OCI-LY1 (cell line): ENCODE data around the gene CITED2.

Experiments
- CTCF ChIP-seq: fragments of 200-600 bp; sonication (generic), shearing (Covaris generic); IDR thresholded peaks from 2 replicates; pipeline ENCODE4 v1.5.1; 2017; ENCODE audit warnings: mild to moderate bottlenecking, antibody characterized with exemption, low read length, moderate library complexity, mixed read lengths
- EZH2 ChIP-seq: fragments of 200-600 bp; sonication (generic), shearing (Covaris generic); IDR thresholded peaks from 2 replicates; pipeline ENCODE4 v1.8.0; 2017; ENCODE audit warnings: borderline replicate concordance, mixed run types, mild to moderate bottlenecking, antibody characterized with exemption, low read length, moderate library complexity, mixed read lengths

DNA sequence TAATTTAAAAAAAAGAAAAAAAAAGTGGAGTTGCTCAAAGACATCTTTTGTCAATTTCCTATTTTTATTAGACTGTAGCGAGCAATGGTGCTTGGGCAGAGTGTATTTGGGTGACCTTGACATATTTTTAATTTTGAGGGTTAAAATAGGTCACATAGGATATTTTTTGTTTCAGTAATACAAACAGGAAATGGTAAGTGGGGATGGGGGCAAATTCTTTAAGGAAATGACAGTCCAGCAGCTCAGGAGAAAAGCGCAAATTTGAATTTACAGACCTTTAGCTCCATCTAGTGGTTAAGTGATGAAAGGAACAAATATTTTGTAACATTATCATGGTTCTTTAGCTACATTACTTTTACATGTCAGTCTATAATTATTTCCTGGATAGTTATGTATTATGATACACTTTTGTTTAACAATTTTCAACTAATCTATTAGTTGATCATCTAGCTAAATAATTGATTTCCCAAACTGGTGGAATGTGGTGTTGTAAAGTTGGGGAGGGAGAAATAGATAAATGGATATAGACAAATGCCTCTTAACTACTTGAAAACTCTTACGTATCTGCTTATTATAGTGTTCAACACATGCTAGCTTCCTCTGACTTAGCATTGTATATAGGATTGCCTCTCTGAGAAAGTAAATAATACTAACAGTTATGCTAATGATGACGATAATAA lies 10.0 kb downstream of the CITED2 start:
- TF ChIP-seq CTCF (peak; percentile 79), EZH2 (no peak)
